Keratinocyte (primary cell): Measurements from ENCODE around the gene CCDC12. TPM values are rescaled to one million over a fixed set of nuclear protein-coding genes. Genes with fewer than 3 reads are reported as not detected.

Experiments used
- DNase-seq: peaks from one replicate; pipeline ENCODE4 v3.0.0-alpha.2; 2011; ENCODE audit warnings: low read depth, missing footprints, low spot score
- FAIRE-seq: peaks from 2 replicates; lab custom pipeline; 2011; peaks lifted over from hg19 to GRCh38; lab: Jason Lieb, UNC
- H2AFZ ChIP-seq: 2 replicates; pipeline ENCODE4 v1.6.0; 2012; ENCODE audit warnings: low read length, control low read depth, inconsistent platforms; ENCODE audit not compliant: control insufficient read depth
- H3K27ac ChIP-seq: 2 replicates; pipeline ENCODE4 v1.5.1; 2011; ENCODE audit warnings: low read length; ENCODE audit not compliant: control insufficient read depth, insufficient read depth
- H3K27me3 ChIP-seq: 3 replicates; pipeline ENCODE4 v1.6.0; 2011; ENCODE audit warnings: low read length; ENCODE audit not compliant: control insufficient read depth, insufficient read depth; ENCODE audit errors: extremely low read depth
- H3K36me3 ChIP-seq, 2 experiments: 2 replicates in 1 of 2; 3 replicates in 1 of 2; pipeline ENCODE4 v1.5.1; 2011; ENCODE audit warnings: low read length in 2 of 2, mild to moderate bottlenecking in 1 of 2; ENCODE audit not compliant: control insufficient read depth in 2 of 2, insufficient read depth in 2 of 2; ENCODE audit errors: extremely low read depth in 1 of 2
- H3K4me1 ChIP-seq: 3 replicates; pipeline ENCODE4 v1.5.1; 2011; ENCODE audit warnings: low read length; ENCODE audit not compliant: control insufficient read depth, insufficient read depth; ENCODE audit errors: extremely low read depth
- H3K4me2 ChIP-seq: 3 replicates; pipeline ENCODE4 v1.6.0; 2011; ENCODE audit warnings: low read depth, low read length; ENCODE audit not compliant: control insufficient read depth, insufficient read depth; ENCODE audit errors: extremely low read depth
- H3K4me3 ChIP-seq, 3 experiments: fragments of 200-600 bp in 1 of 3; sonication (generic) in 1 of 3; 2 replicates in 2 of 3; 3 replicates in 1 of 3; pipeline ENCODE4 v1.5.1; 2011 to 2016; ENCODE audit warnings: low read length in 3 of 3, mild to moderate bottlenecking in 3 of 3, control low read depth in 2 of 3, inconsistent platforms in 1 of 3, low read depth in 1 of 3, mixed read lengths in 1 of 3, mixed run types in 1 of 3, moderate library complexity in 1 of 3; ENCODE audit not compliant: control insufficient read depth in 2 of 3, insufficient read depth in 2 of 3; ENCODE audit errors: extremely low read depth in 1 of 3
- H3K79me2 ChIP-seq: 2 replicates; pipeline ENCODE4 v1.6.0; 2012; ENCODE audit warnings: low read length; ENCODE audit not compliant: control insufficient read depth, insufficient read depth
- H3K9ac ChIP-seq: 3 replicates; pipeline ENCODE4 v1.6.0; 2011; ENCODE audit warnings: low read length; ENCODE audit not compliant: control insufficient read depth, insufficient read depth; ENCODE audit errors: extremely low read depth
- H3K9me1 ChIP-seq: 3 replicates; pipeline ENCODE4 v1.6.0; 2011; ENCODE audit warnings: low read length; ENCODE audit not compliant: control insufficient read depth, insufficient read depth; ENCODE audit errors: extremely low read depth
- H3K9me3 ChIP-seq: 2 replicates; pipeline ENCODE4 v1.5.1; 2012; ENCODE audit warnings: low read depth, low read length; ENCODE audit not compliant: control insufficient read depth
- H4K20me1 ChIP-seq: 3 replicates; pipeline ENCODE4 v1.6.0; 2011; ENCODE audit warnings: low read length; ENCODE audit not compliant: control insufficient read depth, insufficient read depth; ENCODE audit errors: extremely low read depth
- EZH2 ChIP-seq: IDR thresholded peaks from one replicate; pipeline ENCODE4 v1.6.1; 2012; ENCODE audit warnings: inconsistent platforms, mild to moderate bottlenecking, low read length, moderate library complexity
- dilution Hi-C: fragments of 300-500 bp; cut with MboI; formaldehyde crosslinking; loops from one replicate; pipeline ENCODE4 v1.7.0; 2020; ENCODE audit warnings: low sequenced_read_pairs; ENCODE audit not compliant: extremely low pct_ligation_motif_present
- polyA plus RNA-seq, 5 experiments: library from polyadenylated mRNA; depleted of rRNA in 3 of 5; stranded (reverse) in 3 of 5; stranded (forward) in 1 of 5; unstranded in 1 of 5; fragments of >200 nt; gene quantifications; 1 replicate in 1 of 5; 2 replicates in 3 of 5; 3 replicates in 1 of 5; pipeline versions ENCODE4 v1.2.1 to v1.2.3, GENCODE V29; 2011 to 2012; ENCODE audit warnings: missing spikeins in 2 of 5, low read depth in 1 of 5, low replicate concordance in 1 of 5
- TF ChIP-seq, protein P1 (sequence below), 3 experiments: IDR thresholded peaks in 1 of 3; conservative IDR thresholded peaks in 1 of 3; optimal IDR thresholded peaks in 1 of 3; 2 replicates in 2 of 3; 3 replicates in 1 of 3; pipeline versions ENCODE3 to v1.5.1; 2011; ENCODE audit warnings: low read length in 3 of 3, mild to moderate bottlenecking in 3 of 3, moderate library complexity in 2 of 3, control low read depth in 1 of 3, inconsistent platforms in 1 of 3; ENCODE audit not compliant: insufficient read depth in 2 of 3; ENCODE audit errors: extremely low read depth in 1 of 3

Gene CCDC12
- polyA plus RNA-seq, 1 donor (not counting 4 experiments of a cell fraction or from before 2014, with no cell fraction given) = 27.5 TPM

DNA sequence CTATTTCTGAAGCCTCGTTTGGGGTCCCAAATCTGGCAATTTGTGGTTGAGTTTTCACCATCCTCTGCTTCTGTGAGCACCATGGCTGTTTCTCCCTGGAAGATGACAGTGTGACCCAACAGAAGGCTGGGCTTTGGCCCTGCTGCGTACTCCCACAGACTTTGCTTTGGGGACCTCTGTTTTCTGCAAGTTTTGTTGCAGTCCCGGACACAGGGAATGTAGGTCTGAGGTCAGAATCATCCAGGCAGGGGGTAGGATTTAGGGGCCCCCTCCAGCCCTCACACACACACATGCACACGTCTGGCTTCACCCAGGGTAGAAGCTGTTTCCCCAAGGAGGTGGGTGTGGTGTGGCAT, 92.7 kb downstream of the CCDC12 start:
- Histone ChIP-seq H3K4me3 (no peak overlapping the region), H3K9ac (no peak overlapping the region), H3K27me3 (peaks cover 55% of the 10 kb centered on the region), H3K9me3 (no peaks in the 10 kb centered on the region), H2AFZ (no peak overlapping the region), H3K4me1 (no peaks in the 10 kb centered on the region), H3K4me2 (no peak overlapping the region), H3K36me3 (no peaks in the 10 kb centered on the region), H3K79me2 (no peaks in the 10 kb centered on the region), H3K27ac (no peak overlapping the region), H3K9me1 (no peaks in the 10 kb centered on the region), H4K20me1 (no peaks in the 10 kb centered on the region)
- peak; percentile 68 for TF ChIP-seq EZH2
- TF ChIP-seq, protein P1, sequence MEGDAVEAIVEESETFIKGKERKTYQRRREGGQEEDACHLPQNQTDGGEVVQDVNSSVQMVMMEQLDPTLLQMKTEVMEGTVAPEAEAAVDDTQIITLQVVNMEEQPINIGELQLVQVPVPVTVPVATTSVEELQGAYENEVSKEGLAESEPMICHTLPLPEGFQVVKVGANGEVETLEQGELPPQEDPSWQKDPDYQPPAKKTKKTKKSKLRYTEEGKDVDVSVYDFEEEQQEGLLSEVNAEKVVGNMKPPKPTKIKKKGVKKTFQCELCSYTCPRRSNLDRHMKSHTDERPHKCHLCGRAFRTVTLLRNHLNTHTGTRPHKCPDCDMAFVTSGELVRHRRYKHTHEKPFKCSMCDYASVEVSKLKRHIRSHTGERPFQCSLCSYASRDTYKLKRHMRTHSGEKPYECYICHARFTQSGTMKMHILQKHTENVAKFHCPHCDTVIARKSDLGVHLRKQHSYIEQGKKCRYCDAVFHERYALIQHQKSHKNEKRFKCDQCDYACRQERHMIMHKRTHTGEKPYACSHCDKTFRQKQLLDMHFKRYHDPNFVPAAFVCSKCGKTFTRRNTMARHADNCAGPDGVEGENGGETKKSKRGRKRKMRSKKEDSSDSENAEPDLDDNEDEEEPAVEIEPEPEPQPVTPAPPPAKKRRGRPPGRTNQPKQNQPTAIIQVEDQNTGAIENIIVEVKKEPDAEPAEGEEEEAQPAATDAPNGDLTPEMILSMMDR (optimal IDR thresholded peaks at IDR 0.05 in 1 of 3, IDR thresholded peaks at IDR 0.05 in 1 of 3, conservative IDR thresholded peaks at IDR 0.05 in 1 of 3; ENCODE audit: extremely low read depth in 1 of 3, insufficient read depth in 2 of 3, low read length in 3 of 3) = no peak
- FAIRE-seq (no peak), DNase-seq (no peak)
- dilution Hi-C loops = no loop called here

DNA sequence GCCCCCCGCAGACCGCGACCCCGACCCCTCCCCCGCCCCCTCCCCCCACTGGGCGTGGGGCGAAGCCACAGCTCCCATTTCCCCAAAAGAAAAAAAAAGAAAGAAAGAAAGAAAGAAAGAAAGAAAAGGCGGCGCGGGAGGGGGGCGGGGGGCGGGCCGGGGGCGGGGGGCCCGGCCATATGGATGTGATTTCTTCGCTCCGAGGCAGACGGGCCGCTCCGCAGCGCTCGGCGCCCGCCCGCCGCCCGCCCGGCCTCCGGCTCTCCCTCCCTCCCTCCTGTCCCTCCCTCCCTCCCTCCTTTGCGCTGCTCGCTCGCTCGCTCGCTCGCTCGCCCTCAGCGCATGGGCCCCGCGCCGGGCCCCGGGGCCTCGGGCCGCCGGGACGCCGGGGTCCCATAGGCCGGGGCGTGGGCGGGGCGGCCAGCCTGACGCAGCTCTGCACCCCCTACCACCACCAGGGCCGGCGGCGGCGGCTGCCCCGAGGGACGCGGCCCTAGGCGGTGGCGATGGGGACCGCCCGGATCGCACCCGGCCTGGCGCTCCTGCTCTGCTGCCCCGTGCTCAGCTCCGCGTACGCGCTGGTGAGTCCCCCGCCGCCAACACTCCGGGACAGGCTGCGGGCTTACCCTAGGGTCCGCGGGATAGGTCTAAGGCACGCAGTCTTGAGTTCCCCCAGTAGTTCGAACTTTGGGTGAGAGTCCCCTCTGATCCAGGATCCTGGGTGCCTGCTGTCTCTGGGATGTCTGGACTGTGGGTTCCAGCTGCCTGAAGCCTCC, 93.3 kb downstream of the CCDC12 start:
- Histone ChIP-seq H3K27ac (no peak overlapping the region), H3K9me1 (no peaks in the 10 kb centered on the region), H3K36me3 (no peaks in the 10 kb centered on the region), H2AFZ (no peak overlapping the region), H3K79me2 (no peaks in the 10 kb centered on the region), H3K4me3 (peak overlapping the region in 2 of 3 experiments; percentile 7 to 60), H3K4me1 (no peaks in the 10 kb centered on the region), H3K9me3 (no peaks in the 10 kb centered on the region), H3K27me3 (peaks cover 55% of the 10 kb centered on the region), H3K4me2 (no peak overlapping the region), H3K9ac (no peak overlapping the region), H4K20me1 (no peaks in the 10 kb centered on the region)
- TF ChIP-seq EZH2 = peak; percentile 83
- TF ChIP-seq, protein P1 (optimal IDR thresholded peaks at IDR 0.05 in 1 of 3, IDR thresholded peaks at IDR 0.05 in 1 of 3, conservative IDR thresholded peaks at IDR 0.05 in 1 of 3; ENCODE audit: extremely low read depth in 1 of 3, insufficient read depth in 2 of 3, low read length in 3 of 3) = no peak
- DNase-seq (no peak), FAIRE-seq (no peak)
- dilution Hi-C loops = no loop called here
